HTR-8/SVneo (cell line): ENCODE data around the gene ACTRT2.

Experiments
- DNase-seq: peaks from one replicate; pipeline ENCODE4 v3.0.0; 2011; ENCODE audit warnings: low spot score, mixed read lengths; ENCODE audit not compliant: insufficient read length
- FAIRE-seq: peaks from 2 replicates; lab custom pipeline; 2011; peaks lifted over from hg19 to GRCh38; lab: Jason Lieb, UNC

The ACTRT2 gene

DNA sequence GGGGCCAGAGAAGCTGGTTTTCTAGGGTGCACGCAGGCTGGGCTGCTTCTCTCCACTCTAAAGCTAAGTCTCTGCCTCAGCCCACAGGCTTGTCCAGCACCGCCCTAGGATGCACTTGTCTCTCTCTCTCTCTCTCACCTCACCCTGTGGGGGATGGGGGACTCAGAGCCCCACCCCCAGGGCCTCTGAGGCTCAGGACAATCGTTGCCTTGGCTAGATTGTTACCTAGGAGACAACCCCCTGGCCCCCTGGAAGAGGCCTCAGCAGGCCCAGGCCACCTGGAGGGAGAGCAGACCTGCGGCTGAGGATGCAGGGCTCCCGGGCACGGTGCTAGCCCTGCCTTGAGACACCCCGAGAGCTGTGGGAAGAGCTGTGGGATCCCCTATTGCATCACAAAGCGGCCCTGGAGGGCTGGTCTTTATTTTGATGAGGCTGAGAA lies at the start of gene ACTRT2:
Gene ACTRT2, plus strand, starts transcription at position 235 of the 439 bp plus-strand sequence. CDS start 220 bp downstream, outside the sequence.
- DNase-seq, result no peak
- FAIRE-seq, result no peak

- DNase-seq (no peak), FAIRE-seq (no peak)
These were observed 49.7 kb upstream of the ACTRT2 start for GRCh38 chr1:2971609-2972008.

GRCh38 chr1:2972011-2972878 lies 49.0 kb upstream of the ACTRT2 start:
- DNase-seq, result no peak
- no peak for FAIRE-seq

DNA sequence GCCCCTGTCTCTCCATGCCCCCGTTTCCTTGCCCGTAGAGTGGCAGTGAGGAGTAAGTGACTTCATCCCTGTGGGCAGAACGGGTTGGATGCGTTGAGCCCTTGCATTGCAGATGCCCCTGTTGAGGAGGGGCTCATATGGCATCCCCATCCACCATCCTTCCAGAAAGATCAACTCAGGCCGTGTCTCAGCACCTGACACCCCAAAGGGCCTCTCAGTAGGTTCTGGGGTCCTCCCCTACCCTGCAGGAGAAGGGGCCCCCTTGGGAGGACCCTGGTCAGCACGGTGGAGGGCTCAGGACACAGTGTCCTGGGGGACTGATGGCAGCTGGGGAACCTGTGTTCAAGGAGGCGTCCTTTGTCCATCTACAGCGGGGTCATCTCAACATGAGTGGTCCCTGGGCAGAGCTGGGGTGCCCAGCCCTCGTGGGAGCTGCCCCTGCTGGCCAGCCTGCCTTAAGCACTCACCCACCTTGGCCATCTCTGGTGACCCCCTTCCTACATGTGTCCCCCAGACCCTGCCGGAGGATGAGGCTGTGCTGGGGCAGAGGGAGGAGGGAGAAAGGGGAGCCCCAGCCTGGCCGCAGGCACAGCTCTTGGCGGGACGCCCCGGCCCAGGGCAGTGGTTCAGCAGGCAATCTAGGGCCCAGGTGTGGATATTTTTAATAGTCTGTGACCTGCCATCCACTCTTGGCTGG lies 48.2 kb upstream of the ACTRT2 start:
- DNase-seq, result no peak
- no peak for FAIRE-seq

DNA sequence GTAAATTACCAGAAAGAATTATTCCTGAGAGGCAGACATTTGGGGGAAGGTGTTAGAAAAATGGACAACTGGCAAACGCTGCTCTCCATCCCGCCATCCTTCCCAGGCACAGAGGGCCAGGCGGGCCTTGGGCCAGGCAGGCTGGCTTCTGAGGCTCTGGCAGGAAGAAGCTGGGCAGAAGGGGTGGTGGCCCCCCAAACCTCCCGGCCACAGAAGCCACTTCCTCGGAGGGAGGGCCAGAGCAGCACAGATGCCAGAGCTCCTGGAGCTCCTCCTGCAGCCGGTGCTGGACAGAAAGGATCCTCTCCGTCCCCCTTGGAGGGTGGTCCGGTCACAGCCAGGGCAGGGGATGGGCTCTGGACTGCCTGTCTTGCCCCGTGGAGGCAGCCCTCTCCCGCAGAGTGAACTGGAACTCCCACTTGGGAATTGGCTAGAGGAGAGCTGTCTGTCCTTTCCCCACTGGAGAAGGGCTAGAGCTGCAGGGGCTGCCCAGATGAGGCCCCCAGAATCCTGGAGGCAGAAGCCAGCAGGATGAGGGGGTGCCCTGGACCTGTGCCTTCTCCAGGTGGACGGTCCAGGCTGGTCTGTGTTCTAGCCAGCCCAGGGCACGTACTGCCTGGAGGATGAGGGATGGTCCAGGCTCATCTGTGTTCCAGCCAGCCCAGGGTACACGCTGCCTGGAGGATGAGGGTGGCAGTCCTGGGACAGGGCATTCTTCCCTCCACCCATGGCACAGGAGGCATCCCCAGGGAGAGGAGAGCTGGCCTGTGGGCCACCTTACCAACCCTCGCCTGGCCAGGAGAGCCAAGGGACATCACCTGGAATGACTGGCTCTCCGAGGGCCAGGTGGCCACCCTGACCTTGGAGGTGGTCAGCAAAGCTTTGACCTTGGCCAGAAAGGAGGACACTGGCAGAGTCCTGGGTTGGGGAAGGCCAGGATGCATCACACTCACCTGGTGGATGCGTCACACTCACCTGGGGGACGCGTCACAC lies 47.4 kb upstream of the ACTRT2 start:
- DNase-seq (no peak), FAIRE-seq (no peak)

GRCh38 chr1:2974701-2975301 lies 46.5 kb upstream of the ACTRT2 start:
- no peak for DNase-seq
- no peak for FAIRE-seq

DNA sequence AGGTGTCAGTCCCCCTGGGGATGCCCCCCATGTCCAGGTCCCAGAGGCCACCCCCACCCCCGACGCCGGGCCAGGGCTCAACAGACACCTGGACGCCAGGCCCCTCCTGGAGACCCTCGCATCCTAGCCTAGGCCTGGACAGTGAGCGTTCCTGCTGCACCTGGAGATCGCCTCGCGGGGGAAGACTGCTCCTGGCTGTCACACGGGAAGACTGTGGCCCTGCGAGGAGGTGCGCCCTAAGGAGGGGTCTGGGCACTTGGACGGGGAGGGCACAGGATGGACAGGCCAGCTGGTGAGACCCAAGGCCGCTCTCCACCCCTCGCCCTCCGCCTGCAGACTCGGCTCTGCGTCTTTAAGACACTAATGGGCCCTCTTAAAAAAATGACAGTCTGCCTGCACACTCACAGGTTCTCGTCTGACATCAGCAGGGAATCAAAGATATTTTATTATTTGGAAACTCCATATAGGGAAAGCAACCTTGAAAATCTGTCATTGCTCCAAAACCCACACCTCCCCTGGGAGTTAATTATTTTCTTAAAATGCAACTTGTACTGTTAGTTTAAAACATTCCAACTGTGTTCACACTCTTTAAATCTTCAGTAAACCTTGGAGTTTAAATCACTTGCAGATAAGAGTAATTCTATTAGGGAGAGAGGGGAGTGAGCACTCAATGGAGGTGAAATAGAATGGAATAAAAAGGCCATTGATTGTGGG lies 45.6 kb upstream of the ACTRT2 start:
- DNase-seq, result no peak

GRCh38 chr1:2976180-2976562 lies 45.1 kb upstream of the ACTRT2 start:
- DNase-seq (no peak), FAIRE-seq (no peak)

More for the DNA sequence above, 45.6 kb upstream of the ACTRT2 start:
- FAIRE-seq, result no peak

DNA sequence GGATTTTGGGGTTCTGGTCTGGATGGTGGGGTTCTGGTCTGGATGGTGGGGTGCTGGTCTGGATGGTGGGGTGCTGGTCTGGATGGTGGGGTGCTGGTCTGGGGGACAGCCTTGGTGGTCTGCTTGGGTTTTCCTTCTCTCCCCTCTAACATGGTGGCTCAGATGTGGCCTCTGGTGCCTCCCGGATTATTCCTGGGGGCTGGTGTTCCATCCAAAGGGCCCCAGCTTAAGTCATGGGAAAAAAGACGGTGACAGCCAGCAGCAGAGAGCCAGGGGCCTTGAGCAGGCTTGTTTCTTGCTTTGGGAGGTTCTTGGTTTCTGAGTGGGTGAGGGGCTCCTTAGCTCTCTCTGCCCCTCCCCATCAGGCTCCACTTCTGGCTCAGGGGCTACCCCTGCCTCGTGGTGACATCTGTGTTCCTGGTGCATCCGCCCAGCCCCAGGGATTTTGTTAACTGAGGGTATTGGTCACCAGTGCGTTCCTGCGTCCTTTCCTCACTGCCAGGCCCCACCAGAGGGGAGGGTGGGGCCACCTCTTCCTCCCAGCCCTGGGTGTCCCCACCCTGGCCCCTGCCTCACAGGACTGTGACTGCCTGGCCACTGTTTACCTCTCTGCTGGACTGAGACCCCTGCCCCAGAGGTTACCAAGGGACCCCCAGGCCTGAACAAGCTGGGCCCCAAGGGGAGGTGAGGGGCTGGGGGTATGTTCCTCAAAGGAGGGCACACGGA lies 43.2 kb upstream of the ACTRT2 start:
- no peak for DNase-seq
- no peak for FAIRE-seq

GRCh38 chr1:2978691-2979190 lies 42.5 kb upstream of the ACTRT2 start:
- FAIRE-seq (no peak), DNase-seq (no peak)

DNA sequence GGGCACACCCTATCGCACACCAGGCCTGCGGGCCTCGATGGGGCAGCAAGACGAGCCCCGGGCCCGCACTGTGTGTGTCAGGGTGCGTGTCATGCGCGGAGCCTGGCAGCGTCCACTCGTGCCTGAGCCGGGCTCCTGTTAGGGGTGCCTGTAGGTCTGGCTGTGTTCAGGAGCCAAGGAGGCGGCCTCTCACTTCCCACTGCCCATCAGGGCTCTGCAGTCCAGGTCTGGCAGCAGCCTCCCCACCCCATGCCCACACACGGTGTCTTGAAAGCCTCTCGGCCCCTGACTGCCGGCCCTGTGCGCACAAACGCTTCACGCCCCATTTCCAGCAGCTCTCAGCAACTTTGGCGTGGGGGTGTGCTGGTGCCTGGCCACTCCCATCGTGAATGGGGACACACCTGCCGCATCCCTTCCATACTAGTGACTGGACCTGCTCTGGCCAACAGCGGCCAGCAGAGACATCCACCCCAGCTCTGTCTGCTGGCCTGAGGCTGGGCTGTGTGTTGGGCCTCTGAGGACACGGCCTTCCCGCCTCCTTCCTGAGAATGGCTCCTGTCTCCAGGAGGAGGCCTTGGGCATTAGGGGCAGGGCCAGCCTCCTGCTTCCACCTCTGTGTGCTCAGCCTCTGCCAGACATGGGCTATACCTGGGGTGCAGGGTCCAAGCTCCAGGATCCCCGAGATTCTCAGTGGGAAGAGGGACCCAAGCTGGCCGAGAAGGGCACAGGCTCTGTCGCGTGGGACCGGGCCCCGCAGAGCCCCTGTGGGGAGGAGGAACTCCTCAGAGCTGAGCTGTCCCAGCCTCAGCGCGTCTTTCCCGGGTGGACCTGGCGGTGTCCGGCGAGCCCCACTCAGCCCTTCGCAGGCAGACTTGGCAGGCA lies 41.8 kb upstream of the ACTRT2 start:
- DNase-seq, result no peak
- no peak for FAIRE-seq

DNA sequence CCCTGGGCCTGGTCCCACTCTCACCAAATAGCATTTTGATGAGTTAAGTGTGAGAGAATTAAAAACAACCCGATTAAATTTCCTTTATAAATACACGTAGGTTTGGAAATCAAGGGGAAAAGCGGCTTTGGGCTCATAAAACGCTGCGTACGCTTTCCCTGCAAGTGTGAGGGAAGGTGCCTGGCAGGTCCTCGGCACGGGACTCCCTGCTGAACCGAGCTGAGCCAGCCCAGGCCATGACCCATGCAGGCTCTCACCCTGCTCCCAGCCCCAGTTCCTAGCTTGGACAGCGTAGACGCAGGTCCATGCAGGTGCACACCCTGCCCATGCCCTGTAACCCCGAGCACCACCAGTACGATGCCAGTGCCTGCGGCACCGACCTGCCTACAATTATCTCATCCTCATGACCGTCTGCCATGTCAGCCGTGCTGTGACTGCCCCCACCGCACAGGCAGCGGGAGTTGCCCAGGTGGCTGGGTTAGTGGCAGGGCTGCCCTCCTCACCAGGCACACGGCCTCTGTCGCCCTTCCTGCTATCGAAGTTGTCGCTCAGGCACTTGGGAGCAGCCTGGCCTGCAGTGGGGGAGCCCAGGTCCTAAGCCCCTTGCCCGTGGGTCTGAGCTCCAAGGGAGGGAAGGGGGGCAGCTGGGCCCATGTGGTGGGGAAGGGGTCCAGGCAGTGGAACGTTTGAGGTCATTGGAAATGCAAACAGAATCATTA lies 41.0 kb upstream of the ACTRT2 start:
- FAIRE-seq (no peak), DNase-seq (no peak)

DNA sequence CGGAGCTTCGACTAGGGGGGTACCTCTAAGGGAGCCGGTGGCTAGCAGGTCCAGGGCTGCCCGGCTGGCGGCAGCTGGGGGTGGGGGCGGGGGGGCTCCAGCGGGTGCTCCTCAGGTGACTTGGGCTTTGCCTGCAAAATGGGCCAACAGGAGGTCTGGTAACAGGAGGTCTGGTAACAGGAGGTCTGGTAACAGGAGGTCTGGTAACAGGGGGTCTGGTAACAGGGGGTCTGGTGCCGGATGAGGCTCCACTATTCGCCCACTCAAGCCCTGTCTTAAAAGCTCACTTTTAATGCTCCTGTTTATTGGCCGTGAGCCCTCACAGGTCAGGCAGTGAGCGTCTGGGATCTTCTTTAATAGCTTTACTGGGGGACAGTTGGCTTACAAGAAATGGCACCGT lies 40.4 kb upstream of the ACTRT2 start:
- DNase-seq (no peak), FAIRE-seq (no peak)

- FAIRE-seq, result no peak
- no peak for DNase-seq
These were observed 39.9 kb upstream of the ACTRT2 start for GRCh38 chr1:2981388-2981787.

DNA sequence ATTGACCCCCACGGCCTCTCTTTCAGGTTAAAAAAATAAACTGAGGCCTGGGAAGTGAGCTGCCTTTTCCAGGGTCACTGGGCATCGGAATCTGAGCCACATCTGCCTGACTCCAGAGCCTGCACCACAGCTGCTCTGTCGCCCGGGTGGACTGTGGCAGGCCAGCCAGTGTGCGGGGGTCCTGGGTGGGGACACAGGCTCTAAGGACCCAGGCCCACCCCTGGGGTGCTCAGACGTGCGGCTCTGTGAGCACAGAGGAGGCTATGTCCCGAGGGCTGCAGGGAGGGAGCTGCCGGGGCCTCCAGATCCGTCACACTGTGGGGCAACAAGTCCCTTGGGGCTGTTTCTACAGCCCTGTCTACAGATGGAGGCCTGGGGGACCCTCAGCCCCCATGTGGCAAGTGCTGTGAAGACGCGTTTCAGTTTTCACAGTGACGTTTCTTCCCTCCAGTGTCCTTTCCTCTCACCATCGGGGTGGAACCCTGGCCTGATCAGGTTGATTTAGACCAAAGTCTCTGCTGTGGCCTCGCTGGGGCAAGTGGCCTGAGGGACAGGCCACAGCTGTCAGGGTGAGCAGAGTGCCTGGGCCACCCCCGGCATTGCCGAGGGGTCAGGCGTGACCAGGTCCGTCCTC lies 39.2 kb upstream of the ACTRT2 start:
- DNase-seq (no peak), FAIRE-seq (no peak)

- no peak for FAIRE-seq
- DNase-seq, result no peak
These were observed 38.5 kb upstream of the ACTRT2 start for GRCh38 chr1:2982615-2983318.
